WI38 (cell line): ENCODE measurements around the gene FDX2.

Experiments used
- H3K4me3 ChIP-seq: 2 replicates; pipeline ENCODE4 v1.5.1; 2011; ENCODE audit warnings: low read depth, mild to moderate bottlenecking, control low read depth, low read length
- TF ChIP-seq, protein P1 (sequence below): IDR thresholded peaks from 2 replicates; pipeline ENCODE4 v1.5.1; 2012; ENCODE audit warnings: low read depth, mild to moderate bottlenecking, control low read depth, low read length

Gene FDX2

DNA sequence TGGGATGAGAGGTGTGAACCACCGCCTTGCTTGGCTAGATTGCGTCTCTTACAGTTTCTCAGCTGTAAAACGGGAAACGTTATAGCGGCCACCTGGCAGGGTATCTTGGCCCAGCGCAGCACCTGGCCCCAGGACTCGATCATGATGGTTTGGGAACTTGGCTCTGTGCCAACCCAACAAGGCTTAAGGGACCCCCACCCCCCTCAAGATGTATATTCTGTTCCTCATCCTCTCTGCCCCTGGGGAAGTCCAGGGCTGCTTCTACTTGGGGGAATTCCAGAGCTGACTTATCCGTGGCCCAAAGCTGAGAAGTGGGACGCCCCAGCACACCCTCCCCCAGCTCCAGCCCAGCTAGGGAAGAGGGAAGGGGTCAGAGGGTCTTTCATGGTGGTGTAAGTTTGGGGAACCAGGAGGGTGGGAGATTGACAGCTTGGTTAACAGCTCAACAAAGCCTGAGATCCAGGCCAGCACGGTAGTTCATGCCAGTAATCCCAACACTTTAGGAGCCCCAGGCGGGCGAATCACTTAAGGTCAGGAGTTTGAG, 44.2 kb downstream of the FDX2 start:
- H3K4me3 ChIP-seq, result peak overlapping the region; percentile 17
- TF ChIP-seq, protein P1, sequence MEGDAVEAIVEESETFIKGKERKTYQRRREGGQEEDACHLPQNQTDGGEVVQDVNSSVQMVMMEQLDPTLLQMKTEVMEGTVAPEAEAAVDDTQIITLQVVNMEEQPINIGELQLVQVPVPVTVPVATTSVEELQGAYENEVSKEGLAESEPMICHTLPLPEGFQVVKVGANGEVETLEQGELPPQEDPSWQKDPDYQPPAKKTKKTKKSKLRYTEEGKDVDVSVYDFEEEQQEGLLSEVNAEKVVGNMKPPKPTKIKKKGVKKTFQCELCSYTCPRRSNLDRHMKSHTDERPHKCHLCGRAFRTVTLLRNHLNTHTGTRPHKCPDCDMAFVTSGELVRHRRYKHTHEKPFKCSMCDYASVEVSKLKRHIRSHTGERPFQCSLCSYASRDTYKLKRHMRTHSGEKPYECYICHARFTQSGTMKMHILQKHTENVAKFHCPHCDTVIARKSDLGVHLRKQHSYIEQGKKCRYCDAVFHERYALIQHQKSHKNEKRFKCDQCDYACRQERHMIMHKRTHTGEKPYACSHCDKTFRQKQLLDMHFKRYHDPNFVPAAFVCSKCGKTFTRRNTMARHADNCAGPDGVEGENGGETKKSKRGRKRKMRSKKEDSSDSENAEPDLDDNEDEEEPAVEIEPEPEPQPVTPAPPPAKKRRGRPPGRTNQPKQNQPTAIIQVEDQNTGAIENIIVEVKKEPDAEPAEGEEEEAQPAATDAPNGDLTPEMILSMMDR, result no peak

DNA sequence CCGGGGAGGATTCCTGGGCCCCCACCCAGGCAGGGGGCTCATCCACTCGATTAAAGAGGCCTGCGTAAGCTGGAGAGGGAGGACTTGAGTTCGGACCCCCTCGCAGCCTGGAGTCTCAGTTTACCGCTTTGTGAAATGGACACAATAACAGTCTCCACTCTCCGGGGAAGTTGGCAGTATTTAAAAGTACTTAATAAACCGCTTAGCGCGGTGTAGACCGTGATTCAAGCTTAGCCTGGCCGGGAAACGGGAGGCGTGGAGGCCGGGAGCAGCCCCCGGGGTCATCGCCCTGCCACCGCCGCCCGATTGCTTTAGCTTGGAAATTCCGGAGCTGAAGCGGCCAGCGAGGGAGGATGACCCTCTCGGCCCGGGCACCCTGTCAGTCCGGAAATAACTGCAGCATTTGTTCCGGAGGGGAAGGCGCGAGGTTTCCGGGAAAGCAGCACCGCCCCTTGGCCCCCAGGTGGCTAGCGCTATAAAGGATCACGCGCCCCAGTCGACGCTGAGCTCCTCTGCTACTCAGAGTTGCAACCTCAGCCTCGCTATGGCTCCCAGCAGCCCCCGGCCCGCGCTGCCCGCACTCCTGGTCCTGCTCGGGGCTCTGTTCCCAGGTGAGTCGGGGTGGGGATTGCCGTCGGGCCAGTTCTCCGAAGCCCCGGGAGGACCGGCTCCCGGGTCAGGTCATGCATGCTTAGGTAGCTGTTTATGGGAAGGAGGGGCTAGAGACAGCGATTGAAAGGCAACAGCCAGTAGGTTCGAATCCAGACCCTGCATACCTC, 45.0 kb downstream of the FDX2 start, which contains the start of gene ICAM1:
TSS of gene ICAM1 (plus strand) at position 505 of the 779 bp plus-strand sequence. CDS start at position 545, 40 bp downstream.
- TF ChIP-seq, protein P1, result no peak
- H3K4me3 ChIP-seq, result peak within 1 kb of the TSS; percentile 17

DNA sequence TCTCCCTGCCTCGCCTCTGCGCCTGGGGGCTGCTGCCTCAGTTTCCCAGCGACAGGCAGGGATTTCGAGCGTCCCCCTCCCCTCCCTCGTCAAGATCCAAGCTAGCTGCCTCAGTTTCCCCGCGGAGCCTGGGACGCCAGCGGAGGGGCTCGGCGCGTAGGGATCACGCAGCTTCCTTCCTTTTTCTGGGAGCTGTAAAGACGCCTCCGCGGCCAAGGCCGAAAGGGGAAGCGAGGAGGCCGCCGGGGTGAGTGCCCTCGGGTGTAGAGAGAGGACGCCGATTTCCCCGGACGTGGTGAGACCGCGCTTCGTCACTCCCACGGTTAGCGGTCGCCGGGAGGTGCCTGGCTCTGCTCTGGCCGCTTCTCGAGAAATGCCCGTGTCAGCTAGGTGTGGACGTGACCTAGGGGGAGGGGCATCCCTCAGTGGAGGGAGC, 45.6 kb downstream of the FDX2 start:
- TF ChIP-seq, protein P1, result no peak
- H3K4me3 ChIP-seq, result no peak overlapping the region

DNA sequence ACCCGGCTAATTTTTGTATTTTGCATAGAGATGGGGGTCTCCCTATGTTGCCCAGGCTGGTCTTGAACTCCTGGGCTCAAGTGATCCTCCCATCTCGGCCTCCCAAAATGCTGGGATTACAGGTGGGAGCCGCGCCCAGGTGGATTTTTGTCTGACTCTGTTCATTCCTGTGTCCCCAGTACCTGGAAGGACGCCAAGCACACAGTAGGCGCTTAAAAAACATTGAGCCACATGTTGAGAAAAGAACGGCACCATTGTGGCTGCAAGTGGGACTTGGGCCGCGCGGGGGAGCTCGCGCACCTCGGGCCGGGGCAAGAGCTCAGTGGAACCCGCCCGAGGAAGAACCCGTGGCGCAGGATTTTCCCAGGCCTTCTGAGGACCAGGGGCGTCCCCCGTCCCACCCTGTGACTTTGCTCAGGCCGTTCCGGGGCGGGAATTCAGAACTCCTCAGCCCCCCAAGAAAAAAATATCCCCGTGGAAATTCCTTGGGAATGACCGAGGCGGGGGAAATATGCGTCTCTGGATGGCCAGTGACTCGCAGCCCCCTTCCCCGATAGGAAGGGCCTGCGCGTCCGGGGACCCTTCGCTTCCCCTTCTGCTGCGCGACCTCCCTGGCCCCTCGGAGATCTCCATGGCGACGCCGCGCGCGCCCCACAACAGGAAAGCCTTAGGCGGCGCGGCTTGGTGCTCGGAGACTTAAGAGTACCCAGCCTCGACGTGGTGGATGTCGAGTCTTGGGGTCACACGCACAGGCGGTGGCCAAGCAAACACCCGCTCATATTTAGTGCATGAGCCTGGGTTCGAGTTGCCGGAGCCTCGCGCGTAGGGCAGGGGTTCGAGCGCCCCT, 46.3 kb downstream of the FDX2 start:
- no peak overlapping the region; the same call in 1 of the 2 replicates for H3K4me3 ChIP-seq
- TF ChIP-seq, protein P1, result peak; percentile 92

DNA sequence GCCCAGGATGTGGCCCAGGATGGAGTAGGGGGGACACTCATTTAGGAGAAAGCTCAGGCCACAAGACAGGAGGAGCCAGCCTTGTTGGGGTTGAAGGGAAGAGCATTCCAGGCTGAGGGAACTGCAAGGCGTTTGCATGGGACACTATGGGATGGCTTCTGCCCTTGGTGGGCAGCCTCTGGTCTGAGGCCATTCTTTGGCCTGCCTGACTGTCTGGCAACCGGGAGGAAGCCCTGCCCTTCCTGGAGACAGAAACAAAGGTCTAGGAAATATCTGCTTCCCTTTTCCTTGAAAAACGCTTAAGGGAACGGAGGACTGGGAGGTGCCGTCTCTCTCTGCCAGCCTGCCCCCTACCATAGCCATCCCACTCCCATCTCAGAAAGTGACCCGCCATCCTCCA, 47.7 kb downstream of the FDX2 start:
- TF ChIP-seq, protein P1, result no peak
- H3K4me3 ChIP-seq, result no peak overlapping the region

DNA sequence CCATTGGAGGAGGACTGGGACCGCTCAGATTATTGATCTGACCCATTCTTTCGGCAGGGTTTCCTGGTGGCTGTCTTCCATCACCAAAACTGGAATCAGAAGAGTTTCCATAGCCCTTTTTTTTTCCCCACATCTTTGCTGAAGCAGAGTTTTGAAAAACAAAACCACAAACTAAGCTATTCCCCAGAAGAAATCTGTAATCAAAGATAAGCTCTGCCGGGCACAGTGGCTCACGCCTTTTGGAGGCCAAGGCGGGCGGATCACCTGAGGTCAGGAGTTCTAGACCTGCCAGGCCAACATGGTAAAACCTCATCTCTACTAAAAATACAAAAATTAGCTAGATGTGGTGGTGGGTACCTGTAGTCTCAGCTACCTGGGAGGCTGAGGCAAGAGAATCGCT, 49.1 kb downstream of the FDX2 start:
- TF ChIP-seq, protein P1, result no peak
- H3K4me3 ChIP-seq, result no peak overlapping the region
